Measurements from ENCODE around the gene POU6F1. TPM values are rescaled to one million over a fixed set of nuclear protein-coding genes. Genes with fewer than 3 reads are reported as not detected.

The POU6F1 gene
- total RNA-seq, 1 donor from 2014 or later = 2.6 TPM

- Histone ChIP-seq H3K4me3 (ENCODE audit: low read length in 3 of 3) (no peak overlapping the region), H3K9ac (ENCODE audit: low read depth in 1 of 3, low read length in 3 of 3) (no peak overlapping the region), H3K27ac (ENCODE audit: low read depth, low read length) (no peak overlapping the region), H3K4me1 (ENCODE audit: control insufficient read depth in 3 of 3, insufficient read depth in 3 of 3, low read length in 3 of 3) (no peaks in the 10 kb centered on the region), H3K9me3 (ENCODE audit: control insufficient read depth in 3 of 3, low read length in 3 of 3) (no peaks in the 10 kb centered on the region), H3K36me3 (ENCODE audit: control insufficient read depth in 3 of 3, insufficient read depth in 3 of 3, low read length in 3 of 3) (no peaks in the 10 kb centered on the region), H3K27me3 (ENCODE audit: control insufficient read depth in 3 of 3, insufficient read depth in 3 of 3, low read length in 3 of 3) (no peaks in the 10 kb centered on the region)
These were observed 70.6 kb downstream of the POU6F1 start for GRCh38 chr12:51147309-51147708.

- Histone ChIP-seq H3K4me1 (ENCODE audit: control insufficient read depth in 3 of 3, insufficient read depth in 3 of 3, low read length in 3 of 3) (no peaks in the 10 kb centered on the region), H3K4me3 (ENCODE audit: low read length in 3 of 3) (no peak overlapping the region), H3K9me3 (ENCODE audit: control insufficient read depth in 3 of 3, low read length in 3 of 3) (no peaks in the 10 kb centered on the region), H3K27me3 (ENCODE audit: control insufficient read depth in 3 of 3, insufficient read depth in 3 of 3, low read length in 3 of 3) (no peaks in the 10 kb centered on the region), H3K27ac (ENCODE audit: low read depth, low read length) (no peak overlapping the region), H3K36me3 (ENCODE audit: control insufficient read depth in 3 of 3, insufficient read depth in 3 of 3, low read length in 3 of 3) (no peaks in the 10 kb centered on the region), H3K9ac (ENCODE audit: low read depth in 1 of 3, low read length in 3 of 3) (no peak overlapping the region)
These were observed 78.5 kb downstream of the POU6F1 start for GRCh38 chr12:51139292-51139844.

Small RNA genes within 50 kb of the gene (small RNA-seq; reads per million reads assigned to genes)
- not detected for gene RF00019
- gene RNU6-199P = not detected

Other genes with a start within 250 kb of the POU6F1 start
- gene SLC11A2, start 191.7 kb downstream of the POU6F1 start, total RNA-seq = 39.1 TPM
- 40.2 TPM for gene LETMD1, start 169.7 kb downstream of the POU6F1 start, total RNA-seq
- gene CSRNP2, start 134.5 kb downstream of the POU6F1 start, total RNA-seq = 11.5 TPM
- 14.6 TPM for gene TFCP2, start 44.9 kb downstream of the POU6F1 start, total RNA-seq
- gene DAZAP2, start 20.8 kb upstream of the POU6F1 start, total RNA-seq = 31.3 TPM
- gene SMAGP, start 52.4 kb upstream of the POU6F1 start, total RNA-seq = 2.1 TPM
- 3.1 TPM for gene BIN2, start 106.1 kb upstream of the POU6F1 start, total RNA-seq
- gene CELA1, start 128.6 kb upstream of the POU6F1 start, total RNA-seq = not detected
- 1.6 TPM for gene GALNT6, start 173.3 kb upstream of the POU6F1 start, total RNA-seq
- 0.52 TPM for gene SLC4A8, start 206.8 kb upstream of the POU6F1 start, total RNA-seq

All from skeletal muscle tissue (tissue), 5 donors.